ENCODE results near the gene FATE1.

The FATE1 gene

DNA sequence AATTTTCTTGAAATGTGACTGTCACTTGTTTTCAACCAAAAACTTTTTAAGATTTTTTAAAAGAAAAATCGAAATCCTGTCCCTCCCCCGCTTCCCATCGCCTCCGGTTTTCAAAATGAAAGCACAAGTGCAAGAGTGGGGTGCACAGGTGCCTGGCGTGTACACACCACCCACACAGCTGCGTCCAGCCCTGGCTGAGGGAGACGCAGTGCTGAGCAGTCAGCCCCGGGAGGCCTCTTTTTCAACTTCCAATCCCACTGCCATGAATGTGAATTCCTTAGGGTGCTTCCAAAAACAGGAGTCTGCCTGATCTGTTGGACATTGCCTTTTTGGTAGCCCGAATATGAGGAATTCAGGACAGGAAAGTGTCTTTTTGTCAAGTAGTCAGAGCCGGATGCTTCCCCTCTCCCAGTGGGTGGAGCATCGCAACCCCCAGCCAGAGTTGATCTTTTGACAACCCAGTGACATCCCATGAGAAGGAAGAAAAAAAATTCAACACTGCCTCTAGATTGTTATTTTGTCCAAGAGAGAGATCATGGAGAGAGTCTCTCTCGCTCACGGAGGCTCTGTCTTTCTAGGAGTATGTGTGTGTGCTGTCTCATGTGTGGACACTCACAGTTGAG lies 11.7 kb upstream of the FATE1 start:
- DNase-seq: no peak
- no peak for ATAC-seq

DNA sequence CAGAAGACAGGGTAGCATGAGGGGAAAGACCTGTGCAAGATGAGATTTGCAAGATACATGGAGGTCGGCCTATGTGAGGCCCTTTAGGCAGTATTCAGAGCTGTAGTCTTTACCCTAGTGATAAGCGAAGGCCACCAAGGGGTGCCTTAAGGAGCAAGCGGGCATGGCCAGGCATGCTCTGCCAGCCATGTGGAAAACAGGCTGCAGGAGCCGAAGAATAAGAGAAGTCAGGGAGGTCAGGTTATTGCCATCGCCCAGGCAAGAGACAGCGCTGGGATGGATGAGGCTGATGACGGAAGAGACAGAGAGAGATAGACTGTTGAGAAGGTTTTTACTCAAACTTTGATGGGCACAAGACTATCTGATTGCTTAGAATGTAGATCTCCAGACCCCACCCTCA lies 7.0 kb upstream of the FATE1 start:
- no peak for DNase-seq
- no peak for ATAC-seq

DNA sequence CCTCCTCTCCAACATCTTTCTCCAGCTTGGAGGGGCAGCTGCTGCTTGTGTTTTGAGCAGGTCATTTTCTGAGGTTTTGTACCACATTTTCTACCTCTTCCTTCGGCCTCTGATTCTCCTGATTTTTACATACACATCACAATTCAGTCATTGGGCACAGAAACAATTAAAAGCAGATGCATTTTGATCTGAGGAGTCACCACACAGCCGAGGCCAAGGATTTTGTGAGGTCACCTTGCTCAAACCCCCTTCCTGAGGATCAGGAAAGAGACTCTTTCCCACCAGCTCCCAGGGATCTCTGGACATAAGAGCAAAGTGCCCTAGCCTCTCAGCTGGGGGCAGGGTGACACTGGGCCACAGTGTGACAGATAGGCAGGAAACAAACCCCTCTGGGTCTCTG lies 5.4 kb upstream of the FATE1 start:
- no peak for ATAC-seq
- DNase-seq: no peak

DNA sequence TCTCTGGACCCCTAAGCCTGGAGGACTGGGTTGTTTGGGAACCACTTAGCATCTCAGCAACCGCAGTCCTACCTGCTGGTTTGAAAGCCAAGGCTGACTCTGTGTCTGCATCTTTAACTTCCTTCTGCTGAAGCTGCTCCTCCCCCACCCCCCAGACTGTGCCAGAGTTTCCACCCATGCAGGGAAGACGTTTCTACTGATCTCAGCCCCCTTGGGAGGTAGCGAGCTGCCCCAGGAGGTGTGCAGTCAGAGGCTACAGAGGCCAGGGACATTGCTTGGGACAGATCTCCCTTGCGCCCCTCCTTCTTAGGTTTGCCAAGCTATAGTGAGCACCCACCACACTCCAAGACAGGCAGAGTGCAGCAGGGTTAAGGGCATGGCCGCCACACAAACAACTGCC lies 4.7 kb upstream of the FATE1 start:
- ATAC-seq (no peak), DNase-seq (no peak)

DNA sequence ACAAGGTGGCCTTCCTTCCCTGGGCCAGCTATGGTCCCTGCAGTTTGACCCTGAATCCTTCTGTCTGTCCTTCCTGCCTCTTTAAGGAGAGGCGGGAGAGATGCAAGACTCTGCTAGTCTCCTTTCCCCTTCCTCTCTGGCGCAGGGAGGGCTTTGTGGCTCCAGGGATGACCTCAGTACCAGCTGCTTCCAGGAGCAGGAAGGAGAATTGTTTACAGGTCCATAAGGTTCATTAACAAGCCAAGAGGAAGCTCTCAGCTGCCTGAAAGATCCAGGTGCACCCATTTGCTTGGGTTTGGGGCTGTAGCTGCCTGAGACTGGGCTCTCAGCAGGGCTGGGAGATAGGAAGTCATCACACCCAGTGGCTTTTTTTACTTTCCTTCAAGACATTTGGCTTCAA lies 4.0 kb upstream of the FATE1 start:
- ATAC-seq (no peak), DNase-seq (no peak)

DNA sequence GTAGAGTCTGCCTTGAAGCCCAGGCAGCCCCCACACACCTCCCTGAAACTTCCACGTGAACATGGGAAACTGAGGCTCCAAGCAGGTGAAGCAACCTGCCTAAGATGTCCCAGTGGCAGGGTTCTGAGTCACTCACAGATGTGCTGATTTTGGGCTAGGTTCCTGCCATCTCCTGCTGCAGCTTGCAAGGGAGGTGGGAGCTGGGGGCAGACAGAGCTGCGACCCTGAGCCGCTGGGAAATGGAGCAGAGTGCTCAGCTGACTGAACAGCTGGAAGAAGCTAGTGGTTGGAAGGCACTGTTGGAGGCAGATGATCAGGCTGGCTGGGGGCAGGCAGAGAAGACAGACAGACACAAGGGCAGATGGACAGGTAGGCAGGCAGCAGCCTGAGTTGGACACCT lies 3.6 kb upstream of the FATE1 start:
- no peak for ATAC-seq
- DNase-seq: no peak

DNA sequence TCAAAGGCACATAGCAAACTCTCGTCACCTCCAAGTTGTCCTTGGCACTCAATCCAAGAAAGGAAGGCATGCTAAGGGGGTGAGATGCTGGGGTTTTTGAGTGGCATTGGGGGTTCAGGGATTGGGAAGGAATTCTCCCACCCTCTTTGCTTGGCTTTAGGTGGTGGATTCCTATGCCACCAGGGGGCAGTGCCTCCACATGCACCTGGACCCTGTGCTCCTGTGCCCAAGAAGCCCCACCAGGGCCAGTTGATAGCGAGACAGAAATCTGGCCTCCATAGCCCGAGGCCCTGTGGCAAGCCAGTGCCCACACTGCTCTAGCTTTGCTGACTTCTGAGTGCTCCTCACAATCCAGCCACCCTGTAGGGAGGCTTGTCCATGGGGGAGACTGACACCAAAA lies 2.0 kb upstream of the FATE1 start:
- DNase-seq (peak; percentile 14), ATAC-seq (no peak)

DNA sequence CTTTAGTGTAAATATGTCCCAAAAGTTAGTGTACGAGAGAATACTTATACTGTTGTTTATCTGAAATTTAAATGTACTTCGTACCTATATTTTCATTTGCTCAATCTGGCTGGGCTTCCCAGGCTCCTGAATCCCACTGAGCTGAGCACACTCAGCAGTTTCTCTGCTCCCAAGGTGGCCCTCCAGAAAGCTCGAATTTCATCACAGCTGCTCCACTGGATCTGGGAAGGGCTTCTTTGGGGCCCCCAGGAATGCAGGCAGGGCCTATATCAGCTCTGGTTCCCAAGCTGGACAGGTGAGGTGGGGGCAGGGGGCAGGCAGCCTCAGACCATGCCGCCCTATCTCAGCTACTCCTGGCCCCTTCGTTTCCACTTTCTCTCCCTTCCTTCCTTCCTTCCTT lies 1.5 kb upstream of the FATE1 start:
- ATAC-seq: no peak

DNA sequence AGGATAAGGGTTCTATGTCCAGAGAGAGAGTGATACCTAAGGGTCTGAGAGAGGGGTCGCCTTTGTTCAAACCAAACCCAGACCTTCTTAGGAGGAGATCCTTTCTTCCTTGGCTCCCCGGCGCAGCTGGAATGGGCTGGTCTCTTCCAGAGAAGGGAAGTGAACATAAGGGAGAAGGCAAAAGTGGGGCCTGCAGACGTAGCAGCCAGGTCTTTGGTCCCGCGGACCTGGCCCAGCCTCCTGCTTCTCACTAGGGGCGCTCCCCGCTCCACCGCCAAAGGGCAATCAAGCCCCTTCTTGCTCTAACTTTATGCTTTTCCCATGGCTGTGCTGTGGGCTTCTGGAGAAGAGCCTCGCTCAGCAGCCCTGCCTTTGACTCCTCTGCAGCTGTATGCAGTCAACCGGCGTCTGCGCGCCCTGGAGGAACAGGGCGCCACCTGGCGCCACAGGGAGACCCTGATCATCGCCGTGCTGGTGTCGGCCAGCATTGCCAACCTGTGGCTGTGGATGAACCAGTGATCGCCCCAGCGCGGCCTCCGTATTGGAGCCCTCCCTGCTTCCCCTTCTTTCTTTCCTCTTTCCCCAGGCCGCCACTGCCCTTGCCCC lies 6.5 kb downstream of the FATE1 start:
- DNase-seq (peak; percentile 3), ATAC-seq (no peak)

More for the DNA sequence above, 1.5 kb upstream of the FATE1 start:
- DNase-seq: no peak

DNA sequence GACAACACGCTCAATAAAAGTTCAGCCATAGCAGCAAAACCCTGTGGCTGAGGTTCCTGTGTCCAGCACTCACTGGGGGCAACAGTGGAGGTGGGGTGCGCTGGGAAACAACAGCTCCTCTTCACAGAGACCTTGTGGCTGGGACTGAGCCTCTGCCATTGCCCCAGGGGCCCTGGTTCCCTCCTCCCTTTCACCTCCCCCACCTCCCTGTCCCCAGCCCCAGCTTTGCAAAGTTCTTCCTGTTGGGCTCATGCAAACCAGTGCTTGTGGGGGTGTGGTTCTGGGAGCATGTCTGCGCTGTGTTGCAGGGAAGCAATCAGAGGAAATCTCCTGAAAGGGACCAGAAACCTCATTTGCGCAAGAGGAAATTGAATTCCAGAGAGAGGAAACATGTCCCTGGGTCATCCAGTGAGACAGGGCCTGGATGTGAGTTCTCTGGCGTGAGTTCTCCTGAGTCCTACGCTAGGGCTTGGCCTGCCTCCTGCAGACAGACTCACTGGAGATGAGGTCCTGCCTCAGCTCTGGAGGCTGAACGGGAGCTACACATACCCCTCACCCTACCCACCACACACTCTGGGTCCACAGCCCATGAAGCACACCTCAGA lies 7.4 kb downstream of the FATE1 start:
- ATAC-seq (no peak), DNase-seq (no peak)

DNA sequence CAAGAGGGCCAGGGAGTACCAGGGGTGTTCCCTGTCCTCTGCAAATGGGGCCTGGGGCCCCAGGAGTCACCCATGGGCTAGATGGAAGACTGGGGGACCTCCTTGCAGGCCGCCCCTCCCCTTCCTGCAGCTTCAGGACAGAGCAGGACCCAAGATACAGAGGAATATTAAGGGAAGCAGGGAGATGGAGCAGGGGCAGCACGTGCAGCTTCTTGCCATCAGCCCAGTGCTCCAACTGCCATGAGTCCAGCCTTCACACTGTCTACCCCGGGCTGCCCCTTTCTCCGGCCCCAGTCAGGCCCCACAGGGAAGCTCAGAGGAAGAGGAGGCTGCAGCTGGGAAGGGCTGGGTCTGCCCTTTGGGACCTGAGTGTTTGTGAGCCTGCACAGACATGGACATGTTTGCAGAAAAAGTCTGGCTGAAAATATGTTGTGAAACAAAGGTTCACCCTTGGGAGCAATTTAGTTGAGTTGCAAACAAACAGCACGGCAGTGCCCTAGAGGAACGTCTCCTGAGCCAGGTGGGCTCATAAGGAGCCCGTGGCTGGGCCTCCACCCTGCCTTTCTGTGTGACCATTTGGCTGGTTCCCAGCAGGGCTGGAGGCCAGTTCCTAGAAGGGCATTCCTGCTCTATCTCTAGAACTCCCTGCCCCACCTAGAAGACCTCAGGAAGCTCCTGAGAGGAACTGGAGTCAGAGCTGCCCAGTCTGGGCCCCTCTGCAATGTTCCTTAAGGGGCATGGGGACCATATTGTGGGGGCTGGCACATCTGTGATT lies 8.9 kb downstream of the FATE1 start:
- ATAC-seq (no peak), DNase-seq (no peak)

DNA sequence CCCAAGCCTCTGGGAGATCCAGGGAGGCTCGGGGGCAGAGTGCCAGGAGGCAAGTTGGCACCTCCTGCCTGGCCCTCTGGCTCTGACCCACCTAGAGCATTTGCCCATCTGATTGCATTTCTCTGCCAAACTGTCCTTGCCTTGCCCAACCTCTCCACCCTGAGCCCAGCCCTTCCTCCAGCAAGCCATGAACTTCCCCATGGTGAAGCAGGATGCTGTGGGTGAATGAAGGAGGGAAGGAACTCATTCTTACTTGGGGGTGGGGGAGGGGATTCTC lies 9.4 kb downstream of the FATE1 start:
- no peak for ATAC-seq
- no peak for DNase-seq

DNA sequence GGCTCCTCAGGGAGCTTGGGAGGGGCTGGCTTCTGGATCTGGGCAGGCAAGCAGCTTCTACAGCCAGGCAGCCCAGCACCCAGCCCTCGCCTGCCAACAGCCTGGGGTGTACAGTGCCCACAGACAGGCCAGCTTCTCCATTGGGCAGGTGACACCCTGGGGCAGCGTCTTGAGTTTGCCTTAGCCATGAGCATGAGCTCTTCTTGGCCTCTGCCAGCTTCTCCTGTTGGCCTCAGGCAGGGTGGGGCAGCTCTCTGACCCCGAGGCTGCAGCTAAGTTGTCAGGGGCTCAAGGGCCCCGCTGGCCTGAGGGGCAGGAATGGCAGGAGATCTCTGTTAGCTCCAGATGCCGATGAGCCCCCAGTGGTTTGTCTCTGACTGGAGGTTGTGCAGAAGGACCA lies 10.9 kb downstream of the FATE1 start:
- no peak for DNase-seq
- no peak for ATAC-seq

DNA sequence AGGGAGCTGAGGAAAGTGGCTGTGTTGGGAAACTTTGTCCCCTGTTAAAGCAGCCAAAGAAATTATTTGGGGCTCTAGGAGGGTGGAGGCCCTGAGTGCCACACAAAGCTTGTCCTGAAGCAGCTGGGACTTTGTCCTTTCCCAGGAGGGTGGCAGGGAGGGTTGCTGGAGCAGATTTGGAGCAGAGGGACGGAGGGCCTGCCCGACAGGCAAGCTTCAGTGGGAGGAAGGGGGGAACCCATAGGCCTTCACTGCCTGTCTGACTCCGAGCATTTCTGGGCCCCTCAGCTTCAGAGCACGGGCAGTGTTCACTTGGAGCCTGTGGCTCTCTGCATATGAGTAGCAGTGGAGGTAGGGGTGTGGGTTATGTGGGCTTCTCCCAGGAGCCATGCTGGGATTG lies 11.5 kb downstream of the FATE1 start:
- DNase-seq (no peak), ATAC-seq (no peak)

DNA sequence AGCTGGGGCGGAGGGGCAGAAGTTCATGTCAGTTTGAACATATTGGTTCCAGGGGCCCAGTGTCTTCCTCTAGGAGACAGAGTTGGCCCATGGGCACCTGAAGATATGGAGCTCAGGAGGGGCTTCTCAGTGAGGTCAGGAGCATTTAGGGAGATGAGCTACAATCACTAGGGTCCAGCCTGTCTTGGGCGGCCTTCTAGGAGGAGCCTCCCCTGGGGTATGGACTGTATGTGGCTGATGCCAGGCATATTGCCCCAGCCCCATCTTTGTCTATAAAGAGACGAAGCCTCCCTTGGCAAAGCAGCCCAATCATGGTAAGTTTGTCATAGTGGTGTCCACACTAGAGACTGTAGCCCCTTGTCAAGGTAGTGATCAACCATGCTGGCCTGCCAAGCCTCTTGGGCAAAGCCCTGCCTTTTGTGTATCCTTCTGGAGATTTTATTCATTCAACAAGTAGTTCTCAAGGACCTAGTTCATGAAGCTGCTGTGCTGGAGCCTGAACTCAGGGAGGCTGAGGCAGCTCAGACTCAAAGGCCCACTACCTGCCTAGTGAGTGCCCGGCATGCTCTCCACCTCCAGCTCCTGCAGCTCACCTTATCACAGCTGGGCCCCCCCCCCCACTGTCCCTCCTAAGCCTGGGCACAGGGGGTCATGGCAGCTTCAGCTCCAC lies 13.4 kb downstream of the FATE1 start:
- ATAC-seq: no peak
- DNase-seq: no peak

DNA sequence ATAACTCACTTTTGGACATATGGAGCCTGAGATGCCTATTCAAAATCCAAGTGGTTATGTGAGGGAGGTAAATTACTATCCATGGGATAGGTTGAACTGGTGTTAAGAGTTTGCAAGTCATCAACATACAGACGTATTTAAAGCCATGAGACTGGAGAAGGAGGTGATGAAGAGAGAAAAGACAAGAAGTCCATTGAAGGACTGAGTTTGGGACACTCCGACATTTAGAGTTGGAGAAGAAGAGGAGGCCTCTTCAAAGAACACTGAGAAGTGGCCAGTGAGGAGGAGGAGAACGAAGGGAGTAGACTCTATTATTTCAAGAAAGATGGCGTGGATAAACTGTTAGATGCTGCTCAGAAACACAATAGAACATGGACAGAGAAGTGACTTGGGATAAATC lies 18.6 kb downstream of the FATE1 start, which contains the start of gene CNGA2:
CNGA2 (plus strand) TSS at position 301 of the 400 bp plus-strand sequence. CDS start 3,738 bp downstream, outside the sequence.
- ATAC-seq (no peak), DNase-seq (no peak)

DNA sequence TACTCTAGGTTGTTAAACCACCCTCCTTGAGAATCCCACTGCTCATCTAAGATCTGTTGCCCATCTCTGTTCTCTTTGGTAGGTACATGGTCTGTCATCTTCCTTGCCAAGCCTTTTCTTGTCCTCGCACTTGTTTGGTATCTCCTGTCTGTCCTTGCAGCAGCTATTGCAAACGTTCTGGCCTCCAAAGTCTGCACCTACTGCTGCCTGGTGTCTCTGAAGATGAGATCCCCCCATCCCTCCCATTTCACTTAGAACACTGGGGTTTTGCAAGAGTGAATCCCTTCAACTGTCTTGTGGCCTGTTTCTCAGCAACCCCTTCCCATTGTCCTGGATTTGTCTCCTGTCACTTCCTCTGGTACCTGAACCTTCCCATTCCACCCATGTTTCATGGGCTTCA lies 19.4 kb downstream of the FATE1 start:
- no peak for DNase-seq
- ATAC-seq: no peak

DNA sequence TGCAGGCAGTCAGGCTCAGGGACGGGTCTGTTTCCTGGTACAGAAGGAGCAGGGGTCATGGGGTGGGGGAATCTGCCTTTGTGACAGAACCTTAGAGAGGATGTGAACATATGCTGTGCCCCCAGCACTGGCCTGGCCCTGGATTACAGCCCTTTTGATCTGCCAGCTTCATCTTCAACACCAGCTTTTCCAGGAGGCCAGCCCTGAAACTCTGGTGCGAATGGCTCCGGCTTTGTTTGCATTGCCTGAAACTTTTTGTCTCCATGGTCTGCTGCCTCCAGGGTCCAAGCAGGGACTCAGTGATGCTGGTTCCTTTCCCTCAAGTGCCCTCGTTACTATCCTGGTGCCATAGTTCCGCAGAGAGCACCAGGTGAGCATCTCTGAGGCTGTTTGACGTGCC lies 20.9 kb downstream of the FATE1 start:
- no peak for ATAC-seq
- DNase-seq: no peak

DNA sequence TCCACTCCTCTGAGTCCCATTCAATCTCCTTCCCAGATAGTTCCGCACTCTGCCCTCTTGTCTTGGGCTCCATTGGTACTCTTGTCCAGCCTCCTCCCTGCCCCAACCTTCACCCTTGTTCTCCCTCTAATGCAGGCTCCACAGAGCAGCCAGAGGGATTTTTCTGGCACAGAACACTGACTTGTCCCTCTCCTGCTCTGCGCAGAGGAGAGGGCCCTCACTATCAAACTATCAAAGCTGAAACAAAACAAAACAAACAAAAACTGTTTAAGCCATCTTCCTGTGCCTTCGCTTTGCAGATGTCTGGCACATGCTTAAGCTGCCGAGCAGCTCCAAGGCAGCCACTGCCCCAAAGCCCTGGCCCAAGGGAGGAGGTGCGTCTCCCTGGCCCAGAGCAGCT lies 21.7 kb downstream of the FATE1 start:
- ATAC-seq: no peak
- DNase-seq: no peak

DNA sequence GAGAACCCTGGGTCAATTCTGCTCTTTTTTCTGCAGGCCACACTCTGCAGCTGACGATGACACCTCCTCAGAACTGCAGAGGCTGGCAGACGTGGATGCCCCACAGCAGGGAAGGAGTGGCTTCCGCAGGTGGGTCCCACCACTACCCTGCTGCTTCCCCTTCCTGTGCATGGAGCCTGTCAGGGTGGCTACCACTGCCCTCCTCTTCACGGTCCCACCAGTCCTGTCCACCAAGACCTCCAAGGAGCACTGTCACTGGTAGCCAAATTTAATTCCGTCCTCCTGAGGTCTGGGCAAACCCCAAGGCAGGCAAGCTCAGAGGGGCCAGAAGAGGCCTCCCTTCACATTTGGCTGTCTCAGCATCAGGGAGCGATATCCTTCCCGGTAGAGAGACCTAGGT lies 22.9 kb downstream of the FATE1 start:
- ATAC-seq (no peak), DNase-seq (no peak)

DNA sequence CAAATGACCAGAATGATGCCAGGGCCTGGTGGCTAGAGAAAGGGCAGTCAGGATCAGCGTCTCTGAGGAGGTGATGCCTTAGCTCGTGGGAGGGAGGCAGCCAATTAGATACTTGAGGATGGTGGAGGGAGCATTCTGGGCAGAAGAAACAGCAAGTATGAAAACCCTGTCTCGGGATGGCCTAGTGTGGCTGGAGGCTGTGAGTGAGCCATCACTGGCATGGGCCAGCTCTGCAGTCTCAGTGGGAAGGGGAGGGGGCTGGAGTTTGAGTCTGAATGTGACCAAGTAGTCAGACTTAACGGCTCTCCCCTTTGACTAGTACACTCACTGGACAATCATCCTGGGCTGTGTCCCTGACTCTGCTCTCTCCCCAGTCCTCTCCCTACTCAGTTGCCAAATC lies 25.8 kb downstream of the FATE1 start:
- ATAC-seq (no peak), DNase-seq (no peak)

DNA sequence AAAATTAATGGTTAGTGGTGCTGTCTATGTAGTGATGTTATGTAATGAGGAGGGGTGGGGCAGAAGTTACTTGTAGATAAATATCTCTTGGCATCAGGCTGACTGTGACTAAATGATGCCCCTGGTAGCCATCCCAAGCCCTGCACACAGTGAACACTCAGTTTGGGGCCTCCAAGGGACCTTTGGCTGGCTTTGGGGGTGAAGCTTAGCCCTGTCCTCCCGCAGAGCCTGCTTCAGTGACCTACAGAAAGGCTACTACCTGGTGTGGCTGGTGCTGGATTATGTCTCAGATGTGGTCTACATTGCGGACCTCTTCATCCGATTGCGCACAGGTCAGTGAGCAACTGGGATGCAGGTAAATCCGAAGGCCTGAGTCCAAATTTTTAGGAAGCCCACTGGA lies 26.5 kb downstream of the FATE1 start:
- no peak for DNase-seq
- no peak for ATAC-seq
